SH-SY5Y (cell line): ENCODE results near the gene TMCO4.

ENCODE experiments used
- GATA2 ChIP-seq: IDR thresholded peaks from 2 replicates; pipeline ENCODE4 v1.6.1; 2011; ENCODE audit warnings: mild to moderate bottlenecking, low read depth, low read length
- GATA3 ChIP-seq: IDR thresholded peaks from 2 replicates; pipeline ENCODE4 v1.6.1; 2011; ENCODE audit warnings: low read depth, mild to moderate bottlenecking, low read length, moderate library complexity

GRCh38 chr1:19648689-19649088 is 151.0 kb downstream of the TMCO4 start:
- TF ChIP-seq GATA2: no peak
- TF ChIP-seq GATA3: no peak
